SH-SY5Y (cell line): Measurements from ENCODE around the gene AKR1B15.

Source experiments
- GATA2 ChIP-seq: IDR thresholded peaks from 2 replicates; pipeline ENCODE4 v1.6.1; 2011; ENCODE audit warnings: mild to moderate bottlenecking, low read depth, low read length
- GATA3 ChIP-seq: IDR thresholded peaks from 2 replicates; pipeline ENCODE4 v1.6.1; 2011; ENCODE audit warnings: low read depth, mild to moderate bottlenecking, low read length, moderate library complexity

The AKR1B15 gene

DNA sequence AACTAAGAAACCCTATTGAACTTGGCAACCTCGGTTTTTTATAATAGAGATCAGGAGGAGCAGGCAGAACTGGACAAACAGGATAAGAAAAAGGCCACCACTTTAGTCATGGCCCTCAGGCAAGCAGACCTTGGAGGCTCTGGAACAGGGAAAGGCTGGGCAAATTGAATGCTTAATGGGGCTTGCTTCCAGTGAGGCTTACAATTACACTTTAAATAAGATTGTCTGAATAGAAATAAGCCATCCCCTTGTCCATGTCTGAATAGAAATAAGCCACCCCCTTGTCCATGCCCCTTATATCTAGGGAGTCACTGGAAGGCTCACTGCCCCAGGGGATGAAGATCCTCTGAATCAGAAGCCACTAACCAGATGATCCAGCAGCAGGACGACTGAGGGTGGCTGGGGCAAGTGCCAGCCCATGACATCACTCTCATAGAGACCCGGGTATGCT lies 40.6 kb downstream of the AKR1B15 start:
- TF ChIP-seq GATA3: no peak
- TF ChIP-seq GATA2: no peak

DNA sequence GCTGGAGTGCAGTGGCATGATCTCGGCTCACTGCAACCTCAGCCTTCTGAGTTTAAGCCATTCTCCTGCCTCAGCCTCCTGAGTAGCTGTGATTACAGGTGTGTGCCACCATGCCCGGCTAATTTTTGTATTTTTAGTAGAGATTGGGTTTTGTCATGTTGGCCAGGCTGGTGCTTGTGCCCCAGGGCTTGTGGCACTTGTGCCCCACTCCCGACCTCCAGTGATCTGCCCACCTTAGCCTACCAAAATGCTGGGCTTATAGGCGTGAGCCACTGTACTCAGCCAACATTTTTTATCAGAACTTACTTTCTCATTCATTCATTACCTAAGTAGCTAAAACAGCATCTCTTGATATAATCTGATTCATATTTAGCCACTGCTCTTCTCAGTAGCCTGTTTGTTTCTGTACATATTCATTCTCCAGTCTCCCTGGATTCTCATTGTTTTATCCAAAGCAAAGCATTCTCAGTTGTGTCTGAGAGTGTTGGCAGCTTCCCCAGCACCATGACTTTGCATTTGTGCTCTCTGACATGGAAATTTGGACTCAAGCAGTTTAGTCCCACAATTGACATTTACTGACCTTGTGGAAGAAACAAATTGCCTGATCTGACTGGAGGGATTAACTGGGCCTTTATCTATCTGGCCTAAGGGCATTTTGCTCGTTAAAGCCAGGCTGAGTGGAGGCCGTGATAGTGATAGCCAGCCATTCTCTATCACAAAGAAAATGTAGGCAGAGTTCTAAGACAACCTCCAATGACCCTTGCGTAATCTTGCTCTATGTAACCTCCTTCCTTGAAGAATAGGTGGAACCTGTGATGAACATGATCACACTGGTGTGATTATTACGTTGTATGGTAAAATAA lies 44.9 kb downstream of the AKR1B15 start:
- TF ChIP-seq GATA3: no peak
- peak; percentile 40; the same call in 1 of the 2 replicates for TF ChIP-seq GATA2

DNA sequence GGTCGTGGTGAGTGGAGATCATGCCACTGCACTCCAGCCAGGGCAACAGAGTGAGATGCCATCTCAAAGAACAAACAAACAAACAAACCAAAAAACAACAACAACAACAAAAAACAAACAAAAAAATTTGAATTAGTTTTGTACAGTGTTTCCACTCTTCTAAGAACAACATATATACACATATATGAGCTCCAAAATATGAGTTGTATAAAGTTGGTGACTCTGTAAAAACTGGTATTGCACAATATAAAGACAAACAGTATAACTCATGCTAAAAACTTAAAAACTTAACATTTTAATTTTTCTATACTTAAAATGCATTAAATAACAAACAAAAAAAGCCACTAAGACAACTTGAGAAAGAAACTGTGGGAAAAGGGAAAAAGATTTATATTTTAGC lies 46.0 kb downstream of the AKR1B15 start:
- no peak for TF ChIP-seq GATA2
- no peak for TF ChIP-seq GATA3

DNA sequence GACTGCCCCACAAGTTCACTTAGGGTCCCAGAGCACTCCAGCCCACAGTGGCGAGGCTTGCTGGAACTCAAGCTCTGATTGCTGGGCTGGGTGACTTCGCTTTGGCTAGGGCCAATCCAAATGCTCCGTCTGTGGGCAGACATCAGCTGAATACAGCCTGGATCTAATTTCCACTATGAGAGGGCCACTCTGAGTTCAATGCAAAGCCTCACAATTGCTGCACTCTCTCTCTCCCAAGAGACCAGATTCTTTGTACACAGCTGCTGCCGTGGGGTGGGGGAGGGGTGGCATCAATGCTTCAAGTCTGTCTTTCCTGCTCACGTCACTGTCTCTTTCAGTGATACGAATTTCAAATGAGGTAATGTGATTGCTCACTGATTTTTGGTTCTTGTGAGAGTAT lies 50.5 kb downstream of the AKR1B15 start:
- TF ChIP-seq GATA3 (no peak), GATA2 (no peak)

GRCh38 chr7:134601459-134601858 lies 52.5 kb downstream of the AKR1B15 start:
- TF ChIP-seq GATA3: no peak
- TF ChIP-seq GATA2: no peak

DNA sequence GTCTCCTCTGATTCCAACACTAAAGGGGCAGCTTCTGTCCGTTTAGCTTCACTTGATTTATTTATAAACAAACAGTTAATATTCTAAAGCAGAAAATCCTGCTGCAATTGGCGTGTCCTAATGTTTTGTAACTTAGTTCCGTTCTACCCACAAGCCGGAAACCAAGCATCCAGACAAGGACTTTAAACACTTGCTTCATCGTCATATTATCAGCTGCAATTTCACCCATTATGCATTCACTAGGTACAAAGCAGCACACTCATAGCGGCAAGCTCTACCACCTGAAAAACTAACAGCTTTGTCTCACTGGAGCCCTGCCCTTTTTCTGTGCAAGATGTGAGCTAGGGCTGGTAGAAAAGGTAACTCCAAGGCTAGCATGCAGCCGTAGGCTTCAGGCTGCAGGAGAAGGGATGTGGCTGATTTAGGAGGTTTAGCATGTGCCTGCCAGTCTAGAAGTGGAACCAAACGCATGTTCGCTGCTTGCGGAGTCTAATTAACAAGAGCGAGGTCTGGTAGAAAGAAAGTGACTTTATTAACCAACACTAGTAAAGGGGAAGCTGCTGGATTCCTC lies 54.1 kb downstream of the AKR1B15 start:
- no peak for TF ChIP-seq GATA2
- no peak for TF ChIP-seq GATA3

GRCh38 chr7:134605978-134606923 lies 57.3 kb downstream of the AKR1B15 start:
- no peak for TF ChIP-seq GATA3
- TF ChIP-seq GATA2: no peak

GRCh38 chr7:134611611-134612151 lies 62.8 kb downstream of the AKR1B15 start:
- TF ChIP-seq GATA2 (no peak), GATA3 (no peak)

DNA sequence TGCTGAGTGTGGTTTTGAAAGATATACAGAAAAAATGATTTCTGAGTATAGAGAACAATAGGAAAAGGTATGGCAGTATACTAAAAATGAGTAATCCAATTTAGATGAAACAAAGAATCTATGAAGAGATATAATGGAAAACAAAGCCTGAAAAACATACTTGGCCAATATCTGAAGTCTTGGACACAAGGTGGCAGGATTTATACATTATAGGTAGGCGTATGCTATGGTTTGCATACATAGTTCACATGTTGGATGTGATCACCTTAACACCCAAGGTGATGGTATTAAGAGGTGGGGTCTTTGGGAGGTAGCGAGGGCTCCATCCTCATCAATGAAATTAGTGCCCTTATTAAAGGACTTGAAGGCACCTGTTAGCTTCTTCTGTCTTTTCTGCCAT lies 63.3 kb downstream of the AKR1B15 start:
- no peak for TF ChIP-seq GATA3
- TF ChIP-seq GATA2: no peak

DNA sequence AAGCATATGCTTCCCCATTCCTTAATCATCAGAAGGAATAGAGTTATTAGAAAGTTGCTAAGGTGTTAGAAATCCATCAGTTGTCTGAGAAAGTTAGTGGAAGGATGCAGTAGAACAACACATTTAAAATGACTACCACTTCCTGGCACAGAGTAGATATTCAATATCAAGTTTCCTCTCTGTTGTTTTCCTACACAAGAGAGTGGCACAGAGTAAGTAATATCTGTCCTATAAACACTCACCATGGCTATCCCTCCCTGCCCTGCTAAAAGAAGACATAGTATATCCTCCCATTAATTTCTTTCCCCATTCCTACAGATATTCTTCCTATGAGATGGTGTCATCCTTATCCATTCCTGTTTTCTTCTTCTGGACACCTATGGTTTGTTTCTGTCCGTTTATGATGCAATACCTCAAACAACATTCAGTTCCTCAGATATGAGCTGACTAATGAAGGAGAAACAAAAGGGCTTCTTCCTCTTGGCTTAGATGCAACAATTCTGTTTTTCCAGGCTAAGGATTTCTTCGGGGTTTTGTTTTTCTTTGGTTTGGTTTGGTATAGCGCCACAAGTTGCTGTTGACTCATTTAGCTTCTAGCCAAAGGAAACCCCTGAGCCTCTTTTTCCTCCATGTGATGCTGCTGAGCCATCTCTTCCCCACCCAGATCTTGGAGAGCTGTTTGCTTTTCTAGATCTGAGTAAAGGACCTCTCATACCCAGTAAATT lies 64.9 kb downstream of the AKR1B15 start:
- TF ChIP-seq GATA2: no peak
- TF ChIP-seq GATA3: no peak

- TF ChIP-seq GATA2: no peak
- TF ChIP-seq GATA3: no peak
Measured at GRCh38 chr7:134616611-134617010, 67.7 kb downstream of the AKR1B15 start.

DNA sequence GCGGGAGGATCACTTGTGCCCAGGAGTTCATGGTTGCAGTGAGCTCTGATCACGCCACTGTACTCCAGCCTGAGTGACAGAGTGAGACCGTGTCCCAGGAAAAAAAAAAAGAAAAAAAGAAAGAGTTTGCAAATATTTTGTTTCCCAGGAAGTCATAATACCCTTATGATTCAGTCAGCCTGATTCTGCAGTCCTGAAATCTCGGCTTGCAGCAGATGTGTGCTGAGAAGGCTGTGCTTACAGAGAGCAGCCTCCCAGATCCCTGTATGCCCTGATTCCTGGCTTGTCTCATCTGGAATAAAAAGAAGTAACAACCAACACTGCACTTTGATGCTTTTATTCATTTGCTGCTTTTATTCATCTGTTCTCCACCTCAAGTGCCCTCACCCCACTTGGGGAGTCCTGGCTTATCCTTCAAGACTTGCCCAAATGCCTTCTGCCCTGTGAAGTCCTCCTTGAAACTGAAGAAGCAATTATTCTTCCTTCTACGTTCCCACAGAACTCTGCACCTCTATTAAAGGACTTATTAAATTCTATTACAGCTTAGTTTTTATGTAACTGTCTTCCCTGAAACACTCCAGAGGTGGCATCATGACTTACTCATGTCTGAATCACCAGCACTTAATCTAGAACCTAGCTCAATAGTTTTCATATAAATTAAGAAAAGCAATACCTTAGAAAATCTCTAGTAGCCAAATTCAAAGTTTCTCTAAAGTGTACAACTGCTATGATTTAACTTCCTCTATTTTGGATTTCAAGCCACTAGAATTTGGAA lies 70.0 kb downstream of the AKR1B15 start:
- TF ChIP-seq GATA3 (no peak), GATA2 (no peak)
